ENCODE measurements around the gene MRPL30.
"Not testable (repeated sequence)": the region's sequence is repeated elsewhere in the genome, so short reads cannot be mapped to it uniquely, and the experiment has no call there.

Gene MRPL30

DNA sequence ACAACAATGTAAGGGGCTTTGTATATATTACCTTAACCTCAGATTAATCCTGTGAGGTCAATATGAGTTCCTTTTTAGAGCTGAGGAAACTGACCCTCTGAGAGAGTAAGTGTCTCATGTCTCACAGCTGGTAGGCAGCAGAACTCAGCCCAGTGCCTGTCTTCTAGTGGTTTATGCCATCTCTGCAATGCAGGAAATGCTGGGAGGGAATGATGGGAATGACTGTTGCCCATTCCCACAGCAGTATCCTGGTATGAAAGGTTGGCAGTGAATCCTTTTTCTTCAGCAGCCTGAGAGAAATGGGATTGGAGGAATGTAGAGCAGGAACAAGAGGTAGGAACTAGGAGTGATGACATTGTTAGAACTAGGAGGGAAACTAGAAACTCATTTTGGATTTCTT lies 6.0 kb downstream of the MRPL30 start:
- no peak for DNase-seq

DNA sequence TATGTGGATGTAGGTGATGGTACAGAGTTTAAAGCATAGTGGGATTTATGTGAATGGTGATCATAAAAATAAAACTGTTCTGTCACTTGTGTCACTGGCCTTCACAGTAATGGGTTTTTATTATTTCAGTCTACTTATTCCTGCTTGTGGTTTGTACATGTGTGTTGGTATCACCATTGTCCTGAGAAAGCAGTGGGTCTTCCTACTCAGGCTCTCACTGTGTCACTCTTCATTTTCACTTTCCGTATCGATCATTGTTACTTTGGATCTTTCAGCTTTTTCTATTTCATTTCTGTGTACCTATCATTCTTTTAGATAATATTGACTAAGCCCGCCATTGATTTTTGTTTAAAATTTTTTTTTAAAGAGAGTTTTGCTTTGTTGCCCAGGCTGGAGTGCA lies 7.4 kb downstream of the MRPL30 start:
- no peak for DNase-seq

DNA sequence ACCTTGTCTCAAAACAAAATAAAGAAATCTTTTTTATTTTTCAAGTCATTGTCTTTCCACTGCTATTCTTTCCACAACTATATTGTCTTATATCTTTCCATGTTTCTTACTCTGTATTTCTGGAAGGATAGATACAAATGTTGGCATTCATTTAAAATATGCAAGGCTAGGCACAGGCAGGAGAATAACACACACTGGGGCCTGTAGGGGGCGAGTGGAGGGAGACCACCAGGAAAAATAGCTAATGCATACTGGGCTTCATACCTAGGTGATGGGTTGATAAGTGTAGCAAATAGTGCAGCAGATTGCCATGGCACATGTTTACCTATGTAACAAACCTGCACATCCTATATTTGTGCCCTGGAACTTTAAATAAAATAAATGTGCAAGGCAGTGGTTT lies 9.6 kb downstream of the MRPL30 start:
- no peak for DNase-seq

DNA sequence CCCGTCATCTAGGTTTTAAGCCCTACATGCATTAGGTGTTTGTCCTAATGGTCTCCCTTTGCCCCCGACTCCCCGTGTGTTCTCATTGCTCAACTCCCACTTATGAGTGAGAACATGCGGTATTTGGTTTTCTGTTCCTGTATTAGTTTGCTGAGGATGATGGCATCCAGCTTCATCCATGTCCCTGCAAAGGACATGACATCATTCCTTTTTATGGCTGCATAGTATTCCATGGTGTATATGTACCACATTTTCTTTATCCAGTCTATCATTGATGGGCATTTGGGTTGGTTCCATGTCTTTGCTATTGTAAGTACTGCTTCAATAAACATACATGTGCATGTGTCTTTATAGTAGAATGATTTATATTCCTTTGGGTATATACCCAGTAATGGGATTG lies 11.4 kb downstream of the MRPL30 start:
- DNase-seq = not testable (repeated sequence)

DNA sequence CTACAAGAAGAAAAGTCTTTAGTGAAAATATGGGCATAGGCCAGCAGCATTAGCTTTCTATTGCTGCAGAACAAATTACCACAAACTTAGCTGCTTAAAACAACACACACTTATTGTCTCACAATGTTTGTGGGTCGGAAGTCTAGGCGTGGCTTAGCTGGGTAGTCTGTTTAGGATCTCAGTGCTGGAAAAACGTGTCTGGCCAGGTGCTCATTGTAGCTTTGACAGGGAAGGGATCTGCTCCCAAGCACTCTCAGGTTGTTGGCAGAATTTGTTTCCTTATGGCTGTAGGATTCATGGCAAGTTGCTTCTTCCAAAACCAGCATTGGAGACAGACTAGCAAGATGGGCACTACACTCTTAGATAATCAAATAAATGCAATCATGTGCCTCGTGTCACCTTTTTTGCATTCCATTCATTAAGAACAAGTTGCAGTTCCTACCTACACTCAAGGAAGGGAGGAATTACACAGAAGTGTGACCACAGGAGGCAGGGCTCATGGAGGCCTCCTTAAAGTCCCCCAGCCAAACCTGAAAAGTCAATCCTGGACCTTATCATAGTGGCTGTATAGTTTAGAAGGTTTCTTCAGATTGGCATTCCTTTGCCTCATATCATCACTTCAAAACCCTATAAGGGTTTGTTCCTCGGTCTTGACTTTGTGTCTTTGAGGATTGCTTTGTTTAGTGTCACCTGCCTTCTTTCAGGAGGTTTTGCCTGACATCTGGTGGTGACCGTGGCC lies 17.3 kb downstream of the MRPL30 start:
- no peak for DNase-seq

DNA sequence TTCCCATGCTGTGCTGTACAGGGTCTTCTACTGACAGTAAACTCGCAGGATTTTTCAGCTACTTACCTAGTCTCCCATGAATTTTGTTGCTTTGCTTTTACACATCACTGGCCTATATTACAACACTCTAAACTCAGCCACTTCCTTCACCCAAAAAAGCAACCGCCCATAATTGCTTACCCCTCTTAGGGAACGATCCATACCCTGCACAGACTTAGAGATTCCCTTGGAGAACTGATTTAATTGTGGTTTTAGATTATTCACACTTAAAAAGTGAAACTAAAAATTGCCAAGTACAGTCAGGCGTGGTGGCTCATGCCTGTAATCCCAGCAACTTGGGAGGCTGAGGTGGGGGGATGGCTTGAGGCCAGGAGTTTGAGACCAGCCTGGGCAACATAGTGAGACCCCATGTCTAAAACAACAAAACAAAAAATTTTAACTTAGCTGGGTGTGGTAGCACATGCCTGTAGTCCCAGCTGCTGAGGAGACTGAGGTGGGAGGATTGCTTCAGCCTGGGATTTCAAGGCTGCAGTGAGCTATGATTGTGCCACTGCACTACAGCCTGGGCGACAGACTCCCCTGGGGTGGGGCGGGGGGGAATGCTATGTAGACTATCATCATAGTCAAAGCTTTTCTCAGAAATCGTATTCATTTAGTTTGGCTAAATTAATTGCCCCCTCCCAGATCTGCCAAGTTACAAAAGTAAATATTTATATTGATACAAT lies 19.3 kb downstream of the MRPL30 start:
- DNase-seq = no peak

DNA sequence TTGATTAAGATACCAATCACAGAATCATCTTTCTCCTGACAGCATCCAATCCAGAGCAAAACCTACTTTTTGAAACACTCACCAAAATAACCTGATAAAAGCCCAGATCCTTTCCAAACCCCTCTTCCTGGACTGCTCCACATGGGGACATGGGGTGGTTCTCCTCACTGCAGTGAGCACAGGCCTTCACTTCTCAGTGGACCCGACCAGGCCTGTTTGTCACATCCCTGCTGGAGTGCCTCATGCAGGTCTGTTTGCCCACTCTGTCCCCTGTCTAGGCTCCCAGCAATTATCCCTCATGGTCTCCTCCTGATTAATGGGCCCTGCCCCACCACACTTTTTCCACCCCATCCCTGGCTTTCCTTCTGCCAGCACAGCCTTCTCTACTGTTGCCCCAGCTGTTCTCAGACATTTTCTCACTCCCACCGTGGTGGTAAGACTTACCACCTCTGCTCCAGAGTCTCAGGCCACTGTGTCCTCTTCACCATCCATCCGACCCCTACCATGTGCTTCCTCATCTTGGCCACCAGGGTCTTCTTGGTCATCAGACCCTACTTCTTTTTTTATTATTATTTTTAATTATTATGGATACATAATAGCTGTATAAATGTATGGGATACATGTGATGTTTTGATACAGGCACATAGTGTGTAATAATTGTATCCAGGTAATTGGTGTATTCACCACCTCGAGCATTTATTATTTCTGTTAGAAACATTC lies 21.1 kb downstream of the MRPL30 start:
- DNase-seq = no peak

DNA sequence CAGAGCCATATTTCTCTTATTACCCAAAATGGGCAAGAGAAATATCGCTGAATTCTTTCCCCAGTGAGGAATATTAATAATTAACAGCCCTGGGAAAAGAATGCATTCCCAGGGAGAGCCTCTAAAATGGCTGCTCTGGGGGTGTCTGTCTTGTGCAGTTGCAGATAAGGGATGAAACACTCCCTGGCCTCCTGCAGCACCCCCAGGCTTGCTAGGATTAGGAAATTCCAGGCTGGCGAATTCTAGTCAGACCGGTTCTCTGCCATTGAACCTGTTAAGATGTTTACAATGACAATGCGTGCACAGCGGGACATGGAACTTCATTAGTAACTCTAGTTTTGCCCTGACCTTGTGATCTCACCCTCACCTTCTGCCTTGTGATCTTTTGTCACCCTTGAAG lies 24.5 kb downstream of the MRPL30 start:
- no peak for DNase-seq

DNA sequence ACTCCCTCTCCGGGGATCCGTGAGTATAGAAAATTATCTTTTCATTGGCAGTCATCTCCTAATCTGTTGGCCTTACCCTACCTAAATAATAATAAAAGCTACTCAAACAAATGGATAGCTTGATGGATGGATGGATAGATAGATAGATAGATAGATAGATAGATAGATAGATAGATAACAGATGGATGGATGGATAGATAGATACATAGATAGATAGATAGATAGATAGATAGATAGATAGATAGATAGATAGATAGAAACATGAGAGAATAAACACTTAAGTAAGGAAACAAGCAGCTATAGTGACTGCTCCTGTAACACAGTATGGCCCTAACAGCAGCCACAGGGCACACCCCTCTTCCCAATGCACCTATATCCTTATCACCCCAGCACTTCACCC lies 35.1 kb downstream of the MRPL30 start:
- DNase-seq = no peak

DNA sequence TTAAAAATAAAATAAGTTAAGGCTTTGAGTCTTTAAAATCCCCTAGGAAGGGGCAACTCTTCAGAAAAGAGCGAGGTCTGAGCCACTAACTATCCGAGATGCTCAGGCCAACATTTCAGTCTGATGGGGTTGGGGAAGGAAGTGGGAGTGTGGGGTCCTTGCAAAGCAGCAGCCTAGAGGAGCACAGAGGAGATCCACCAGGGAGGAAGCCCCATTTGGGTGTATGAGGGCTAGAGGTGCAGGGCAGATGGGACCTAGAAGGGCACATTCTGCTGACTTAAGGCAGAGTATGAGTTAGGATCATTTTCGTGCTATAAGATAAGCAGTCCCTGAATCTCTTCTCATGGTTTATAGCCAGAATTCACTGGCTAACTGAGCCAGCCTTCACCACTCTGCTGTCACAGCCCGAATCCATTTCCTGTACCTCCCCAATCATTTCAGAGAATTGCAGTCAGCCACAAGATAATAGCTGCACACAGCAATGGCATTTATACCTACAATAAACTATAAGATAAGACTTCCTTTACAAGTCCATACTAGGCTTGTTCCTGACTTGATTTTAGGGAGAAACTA lies 37.0 kb downstream of the MRPL30 start:
- no peak for DNase-seq

DNA sequence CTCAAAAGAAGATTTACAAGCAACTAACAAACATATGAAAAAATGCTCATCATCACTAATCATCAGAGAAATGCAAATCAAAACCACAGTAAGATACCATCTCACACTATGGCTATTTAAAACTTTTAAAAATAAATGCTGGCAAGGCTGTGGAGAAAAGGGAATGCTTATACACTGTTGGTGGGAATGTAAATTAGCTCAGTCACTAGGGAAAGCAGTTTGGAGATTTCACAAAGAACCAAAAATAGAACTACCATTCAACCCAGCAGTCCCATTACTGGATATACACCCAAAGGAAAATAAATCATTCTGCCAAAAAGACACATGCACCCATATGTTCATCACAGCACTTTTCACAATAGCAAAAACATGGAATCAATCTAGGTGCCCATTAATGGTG lies 52.2 kb downstream of the MRPL30 start:
- not testable (repeated sequence) for DNase-seq

DNA sequence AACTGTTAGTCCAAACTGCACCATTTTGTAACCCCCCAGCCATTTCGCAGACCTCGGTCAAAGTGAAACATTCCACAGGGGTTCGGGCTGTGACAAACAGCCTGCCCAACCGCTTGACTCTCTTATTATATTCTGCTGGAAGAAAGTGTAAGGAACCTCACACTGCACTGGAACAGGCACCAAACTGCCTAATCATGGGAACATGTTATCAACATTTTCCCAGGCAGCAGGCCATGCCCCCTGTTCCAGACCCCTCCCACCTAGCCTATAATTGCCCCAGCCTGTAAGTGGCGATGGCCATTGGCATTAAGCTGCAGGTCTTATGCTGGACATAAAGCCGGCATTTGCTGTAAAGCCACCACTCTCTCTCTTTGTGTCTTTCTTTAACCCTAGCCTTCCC lies 57.6 kb downstream of the MRPL30 start:
- no peak for DNase-seq

DNA sequence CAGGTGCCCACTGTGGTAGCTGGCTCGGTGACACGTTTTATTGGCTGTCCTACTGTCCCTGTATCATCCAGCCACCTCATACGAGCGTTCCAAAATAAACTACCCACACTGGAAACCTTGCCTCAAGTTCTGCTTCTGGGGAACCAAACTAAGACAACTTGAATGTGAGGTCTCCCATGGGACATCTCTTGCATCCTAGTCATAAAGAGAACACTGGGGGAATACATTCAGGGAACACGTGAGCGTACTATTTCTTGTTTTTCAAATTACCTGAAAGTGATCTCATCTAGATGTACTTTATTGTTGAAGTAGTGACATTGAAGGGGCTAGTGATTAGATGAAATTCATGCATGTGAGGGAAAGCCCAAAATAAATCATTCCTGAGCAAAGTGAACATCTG lies 59.4 kb downstream of the MRPL30 start:
- DNase-seq = no peak

DNA sequence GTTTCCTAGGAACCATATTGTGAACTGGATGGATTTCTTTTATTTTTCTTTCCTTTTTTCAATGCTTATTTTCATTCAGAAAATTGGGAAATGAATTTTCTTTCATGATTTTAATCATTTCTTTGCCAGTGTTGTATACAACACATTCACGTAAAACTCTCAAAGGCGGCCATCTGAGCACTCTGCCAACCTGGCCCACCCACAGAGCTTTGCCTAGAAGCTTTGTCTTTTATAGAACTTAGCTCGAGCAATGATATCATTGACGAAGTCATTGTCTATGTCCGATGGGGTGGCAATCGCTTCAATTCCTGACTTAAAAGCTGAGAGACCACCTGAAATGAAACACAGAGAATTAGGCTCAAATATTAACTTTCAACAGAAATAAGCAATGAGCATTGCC lies 61.2 kb downstream of the MRPL30 start:
- DNase-seq = no peak

Data from activated CD4-positive, alpha-beta T cell treated with anti-CD3 and anti-CD28 coated beads for 1 hour (primary cell).